Thyroid gland (tissue), 4 donors: ENCODE measurements around the gene PCCA. TPM values are rescaled to one million over a fixed set of nuclear protein-coding genes. Genes with fewer than 3 reads are reported as not detected.

Experiments
- DNase-seq, 2 donors: peaks; one replicate each; pipeline ENCODE4 v3.0.0-alpha.2; 2019
- H3K27ac ChIP-seq, 3 donors: fragments of 200-600 bp; sonication (generic); 1 replicate in 2 of 3; 2 replicates in 1 of 3; pipeline ENCODE4 v1.5.1; 2016 to 2019; ENCODE audit warnings: mild to moderate bottlenecking in 1 of 3, moderate library complexity in 1 of 3
- H3K27me3 ChIP-seq: fragments of 200-600 bp; sonication (generic); one replicate; pipeline ENCODE4 v1.5.1; 2019
- H3K36me3 ChIP-seq, 2 donors: fragments of 200-600 bp; sonication (generic); one replicate each; pipeline ENCODE4 v1.5.1; 2016 to 2019
- H3K4me1 ChIP-seq, 2 donors: fragments of 200-600 bp; sonication (generic); one replicate each; pipeline ENCODE4 v1.5.1; 2017 to 2019
- H3K4me3 ChIP-seq, 3 donors: fragments of 200-600 bp; sonication (generic); replicated peaks in 1 of 3; 1 replicate in 2 of 3; 2 replicates in 1 of 3; pipeline ENCODE4 v1.5.1; 2016; ENCODE audit warnings: mild to moderate bottlenecking in 1 of 3
- H3K9me3 ChIP-seq: fragments of 200-600 bp; sonication (generic); one replicate; pipeline ENCODE4 v1.5.1; 2017
- POLR2A ChIP-seq, 2 donors: fragments of 450-650 bp; IDR thresholded peaks; one replicate each; pipeline ENCODE4 v1.6.1; 2017; ENCODE audit warnings: antibody characterized with exemption in 2 of 2, mild to moderate bottlenecking in 2 of 2, moderate library complexity in 1 of 2
- WGBS, 2 donors: methylation state at CpG; one replicate each; pipeline ENCODE4 v1.1.5; 2017; 5-methylcytosine and 5-hydroxymethylcytosine counted together
- intact Hi-C: fragments of 100-400 bp; cut with DNase I; formaldehyde crosslinking; loops from one replicate; pipeline ENCODE4 v1.15.1; 2023
- total RNA-seq, 4 donors: library from RNA; depleted of rRNA; stranded (reverse); fragments of >200 nt; gene quantifications; one replicate each; pipeline ENCODE4 v1.2.3, GENCODE V29; 2016
- TF ChIP-seq, protein P1 (sequence below), 6 experiments: fragments of 200-600 bp in 3 of 6; fragments of 450-650 bp in 3 of 6; sonication (generic) in 3 of 6; IDR thresholded peaks; one replicate each; pipeline ENCODE4 v1.5.1; 2016 to 2019; ENCODE audit warnings: antibody characterized with exemption in 6 of 6, mild to moderate bottlenecking in 2 of 6, inconsistent platforms in 1 of 6, moderate library complexity in 1 of 6

Gene PCCA
- total RNA-seq, 4 donors from 2014 or later = 54.3 to 95.2 (median 67.7) TPM

DNA sequence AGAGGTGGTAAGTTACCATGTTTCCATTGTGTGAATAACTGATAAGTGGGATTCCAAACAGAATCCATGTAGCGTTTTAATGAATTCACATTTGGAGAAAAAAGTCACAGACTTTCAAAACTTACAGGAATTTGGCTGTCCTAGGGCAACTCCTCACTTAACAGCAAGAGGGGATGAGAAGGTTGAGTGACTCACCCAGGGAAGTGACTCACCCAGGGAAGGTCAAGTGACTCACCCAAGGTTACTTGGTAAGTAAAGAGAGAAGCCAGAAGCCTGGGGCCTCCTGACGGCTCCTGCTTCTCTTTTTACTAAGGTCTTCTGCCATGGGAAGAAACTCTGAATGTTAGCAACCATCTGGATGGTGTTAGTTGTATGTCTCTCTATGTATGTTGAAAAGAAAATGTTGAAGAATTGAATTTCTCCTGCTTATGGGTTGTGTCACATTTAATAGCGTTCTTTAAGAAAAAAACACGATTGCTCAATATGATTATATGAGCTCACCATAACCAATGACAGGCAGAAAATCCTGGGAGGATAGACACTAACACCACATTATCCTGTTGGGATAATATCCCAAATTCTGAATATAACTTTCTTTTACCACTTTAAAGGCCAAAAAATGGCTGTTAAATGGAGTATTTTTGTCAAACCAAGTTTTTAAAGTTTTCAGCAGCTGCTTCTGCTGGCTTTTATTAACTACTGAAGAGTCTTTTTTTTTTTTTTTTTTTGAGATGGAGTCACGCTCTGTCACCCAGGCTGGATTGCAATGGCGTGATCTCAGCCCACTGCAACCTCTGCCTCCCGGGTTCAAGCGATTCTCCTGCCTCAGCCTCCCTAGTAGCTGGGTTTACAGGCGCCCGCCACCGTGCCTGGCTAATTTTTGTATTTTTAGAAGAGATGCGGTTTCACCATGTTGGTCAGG is 304.1 kb downstream of the PCCA start:
- 85 to 87% methylated on average over 12 of the region's 12 CpGs for WGBS, 2 donors
- Histone ChIP-seq H3K9me3 (no peaks in the 10 kb centered on the region), H3K27ac (peak overlapping the region in 2 of 3 donors; percentile 33 to 45), H3K36me3 (no peaks in the 10 kb centered on the region), H3K27me3 (no peaks in the 10 kb centered on the region), H3K4me3 (no peak overlapping the region), H3K4me1 (peaks cover 7 to 14% of the 10 kb centered on the region in 2 donors)
- peak; percentile 49 to 53 for DNase-seq
- intact Hi-C loops = no loop called here
- TF ChIP-seq POLR2A (IDR thresholded peaks at IDR 0.05) = no peak
- TF ChIP-seq, protein P1, sequence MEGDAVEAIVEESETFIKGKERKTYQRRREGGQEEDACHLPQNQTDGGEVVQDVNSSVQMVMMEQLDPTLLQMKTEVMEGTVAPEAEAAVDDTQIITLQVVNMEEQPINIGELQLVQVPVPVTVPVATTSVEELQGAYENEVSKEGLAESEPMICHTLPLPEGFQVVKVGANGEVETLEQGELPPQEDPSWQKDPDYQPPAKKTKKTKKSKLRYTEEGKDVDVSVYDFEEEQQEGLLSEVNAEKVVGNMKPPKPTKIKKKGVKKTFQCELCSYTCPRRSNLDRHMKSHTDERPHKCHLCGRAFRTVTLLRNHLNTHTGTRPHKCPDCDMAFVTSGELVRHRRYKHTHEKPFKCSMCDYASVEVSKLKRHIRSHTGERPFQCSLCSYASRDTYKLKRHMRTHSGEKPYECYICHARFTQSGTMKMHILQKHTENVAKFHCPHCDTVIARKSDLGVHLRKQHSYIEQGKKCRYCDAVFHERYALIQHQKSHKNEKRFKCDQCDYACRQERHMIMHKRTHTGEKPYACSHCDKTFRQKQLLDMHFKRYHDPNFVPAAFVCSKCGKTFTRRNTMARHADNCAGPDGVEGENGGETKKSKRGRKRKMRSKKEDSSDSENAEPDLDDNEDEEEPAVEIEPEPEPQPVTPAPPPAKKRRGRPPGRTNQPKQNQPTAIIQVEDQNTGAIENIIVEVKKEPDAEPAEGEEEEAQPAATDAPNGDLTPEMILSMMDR (IDR thresholded peaks at IDR 0.05) = no peak

DNA sequence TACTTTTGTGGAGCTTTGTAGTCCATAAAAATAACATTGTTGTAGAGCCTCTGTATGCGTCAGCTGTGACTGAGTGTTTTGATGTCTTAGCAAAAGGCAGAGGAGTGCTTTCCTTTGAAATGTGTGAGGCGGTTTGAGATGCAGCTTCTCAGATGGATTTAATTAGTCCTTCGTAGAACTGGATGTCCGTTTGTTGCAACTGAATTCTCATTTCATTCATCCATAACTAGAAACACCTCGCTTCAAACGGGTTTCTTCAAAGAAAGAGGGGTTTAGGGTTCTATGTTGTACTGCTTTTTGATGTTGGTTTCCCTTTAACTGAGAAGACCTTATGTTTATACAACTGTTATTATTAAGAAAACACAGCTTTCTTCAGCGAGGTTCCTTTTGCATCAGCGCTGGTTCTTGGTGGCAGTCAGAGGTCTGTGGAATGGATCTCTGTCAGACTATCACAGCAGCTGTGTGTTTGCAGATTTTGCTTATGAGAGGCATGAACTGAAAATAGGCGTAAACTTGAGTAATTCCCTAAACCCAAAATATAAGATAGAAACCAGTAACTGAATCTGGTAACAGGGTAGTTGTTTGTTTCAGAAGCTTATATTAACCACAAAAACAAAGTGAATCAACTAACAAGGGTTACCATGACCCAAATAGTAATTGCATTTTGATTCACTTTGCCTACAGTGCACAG is 305.3 kb downstream of the PCCA start:
- H3K4me3 ChIP-seq = no peak overlapping the region
- no peaks in the 10 kb centered on the region for H3K36me3 ChIP-seq
- H3K27me3 ChIP-seq = no peaks in the 10 kb centered on the region
- intact Hi-C loops = no loop called here
- H3K27ac ChIP-seq = peak overlapping the region in 1 of 3 donors; percentile 45
- DNase-seq = peak in 1 of 2 donors; percentile 9
- WGBS, 2 donors = 50 to 56% methylated on average over 9 of the region's 9 CpGs
- no peak for TF ChIP-seq POLR2A (IDR thresholded peaks at IDR 0.05)
- TF ChIP-seq, protein P1 (IDR thresholded peaks at IDR 0.05) = no peak
- H3K4me1 ChIP-seq = peaks cover 7 to 14% of the 10 kb centered on the region in 2 donors
- no peaks in the 10 kb centered on the region for H3K9me3 ChIP-seq

DNA sequence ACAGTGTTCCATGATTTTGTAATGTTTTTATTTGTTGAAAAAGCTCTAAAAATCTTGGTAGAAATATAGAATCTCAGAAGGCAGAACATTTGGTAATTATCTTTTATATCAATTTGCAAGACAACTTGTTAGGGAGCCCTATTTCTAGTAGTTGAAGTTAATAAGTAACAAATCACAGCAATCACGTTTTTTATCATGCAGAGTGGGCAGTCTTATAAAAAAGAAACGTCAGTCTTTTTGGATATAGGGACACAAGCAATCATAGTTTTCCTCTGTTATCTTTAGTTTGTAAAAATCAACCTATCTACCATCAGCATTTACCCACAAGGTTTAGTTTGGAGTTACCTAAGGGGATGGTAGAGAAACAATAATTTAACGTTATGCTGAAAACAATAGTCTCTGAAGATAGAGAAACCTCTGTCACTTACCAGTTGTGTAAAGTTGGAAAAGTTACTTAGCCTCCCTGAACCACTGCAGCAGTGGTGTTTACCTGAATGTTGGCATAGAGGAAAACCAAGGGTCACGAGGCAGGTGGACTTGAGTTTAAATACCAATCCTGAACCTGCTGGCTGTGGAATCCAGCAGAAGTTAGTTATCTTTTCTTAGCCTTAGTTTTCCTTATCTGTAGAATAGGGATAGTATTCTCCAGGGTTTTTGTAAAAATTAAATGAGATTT is 306.9 kb downstream of the PCCA start:
- intact Hi-C loops = no loop called here
- WGBS, 2 donors = 95 to 96% methylated on average over 4 of the region's 4 CpGs
- DNase-seq = no peak
- no peaks in the 10 kb centered on the region for H3K36me3 ChIP-seq
- no peak overlapping the region for H3K27ac ChIP-seq
- H3K4me3 ChIP-seq = no peak overlapping the region
- peaks cover 7 to 14% of the 10 kb centered on the region in 2 donors for H3K4me1 ChIP-seq
- H3K27me3 ChIP-seq = no peaks in the 10 kb centered on the region
- no peak for TF ChIP-seq POLR2A (IDR thresholded peaks at IDR 0.05)
- TF ChIP-seq, protein P1 (IDR thresholded peaks at IDR 0.05) = no peak
- no peaks in the 10 kb centered on the region for H3K9me3 ChIP-seq

DNA sequence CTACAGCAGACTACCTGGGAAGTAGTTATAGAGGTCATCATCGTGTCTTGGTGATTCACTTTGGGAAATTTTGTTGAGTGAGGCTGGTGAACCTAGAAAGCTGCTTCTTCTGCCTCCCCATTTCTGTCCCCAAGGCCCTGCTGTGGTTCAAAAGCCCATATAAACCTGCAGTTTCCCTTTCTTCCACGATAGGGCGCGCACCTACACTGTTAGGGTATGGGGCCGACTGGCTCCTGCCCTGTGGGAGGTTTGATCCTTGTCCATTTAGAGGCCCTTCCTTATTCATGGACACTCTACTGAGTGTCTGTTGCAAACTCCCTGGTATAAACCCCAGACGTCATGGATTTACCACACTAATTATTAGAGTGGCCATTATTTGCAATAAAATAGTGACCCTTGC is 307.9 kb downstream of the PCCA start:
- no peak for DNase-seq
- H3K4me3 ChIP-seq = no peak overlapping the region

More for the DNA sequence above, 307.9 kb downstream of the PCCA start:
- intact Hi-C loops = no loop called here
- Histone ChIP-seq H3K27me3 (no peaks in the 10 kb centered on the region), H3K4me1 (peaks cover 7 to 14% of the 10 kb centered on the region in 2 donors), H3K36me3 (no peaks in the 10 kb centered on the region), H3K9me3 (no peaks in the 10 kb centered on the region), H3K27ac (no peak overlapping the region)
- no peak for TF ChIP-seq POLR2A (IDR thresholded peaks at IDR 0.05)
- TF ChIP-seq, protein P1 (IDR thresholded peaks at IDR 0.05) = no peak
- 90 to 93% methylated on average over 6 of the region's 6 CpGs for WGBS, 2 donors
